Chondrocyte (in vitro differentiated cells): ENCODE data around the gene ZNF385B. TPM values are rescaled to one million over a fixed set of nuclear protein-coding genes. Genes with fewer than 3 reads are reported as not detected.

Source experiments
- DNase-seq: peaks from one replicate; pipeline ENCODE4 v3.0.0; 2021; ENCODE audit warnings: mixed read lengths, low spot score
- H3K27ac Mint-ChIP-seq: one replicate; pipeline ENCODE4 v1.8.0; 2021; ENCODE audit warnings: mild to moderate bottlenecking, moderate library complexity, mixed read lengths; ENCODE audit not compliant: unreplicated experiment
- H3K27me3 Mint-ChIP-seq: 2 replicates; pipeline ENCODE4 v1.8.0; 2021; ENCODE audit warnings: low read depth, mixed read lengths
- H3K36me3 Mint-ChIP-seq: 2 replicates; pipeline ENCODE4 v1.8.0; 2021; ENCODE audit warnings: low read depth, mixed read lengths
- H3K4me1 Mint-ChIP-seq: 2 replicates; pipeline ENCODE4 v1.8.0; 2021; ENCODE audit warnings: low read depth, mild to moderate bottlenecking, mixed read lengths
- H3K4me3 Mint-ChIP-seq: one replicate; pipeline ENCODE4 v1.8.0; 2021; ENCODE audit warnings: mild to moderate bottlenecking, moderate library complexity, mixed read lengths; ENCODE audit not compliant: unreplicated experiment
- H3K9me3 Mint-ChIP-seq: 2 replicates; pipeline ENCODE4 v1.8.0; 2021; ENCODE audit warnings: low read depth, mixed read lengths
- total RNA-seq: library from RNA; stranded (reverse); gene quantifications from 3 replicates; pipeline ENCODE4 v1.2.1, GENCODE V29; 2021
- TF ChIP-seq, protein P1 (sequence below): fragments of 200-600 bp; sonication (generic); IDR thresholded peaks from 2 replicates; pipeline ENCODE4 v1.5.0; 2021; ENCODE audit warnings: antibody characterized with exemption, mild to moderate bottlenecking, moderate library complexity

ZNF385B gene
- total RNA-seq, 1 donor from 2014 or later, result 0.25 TPM

DNA sequence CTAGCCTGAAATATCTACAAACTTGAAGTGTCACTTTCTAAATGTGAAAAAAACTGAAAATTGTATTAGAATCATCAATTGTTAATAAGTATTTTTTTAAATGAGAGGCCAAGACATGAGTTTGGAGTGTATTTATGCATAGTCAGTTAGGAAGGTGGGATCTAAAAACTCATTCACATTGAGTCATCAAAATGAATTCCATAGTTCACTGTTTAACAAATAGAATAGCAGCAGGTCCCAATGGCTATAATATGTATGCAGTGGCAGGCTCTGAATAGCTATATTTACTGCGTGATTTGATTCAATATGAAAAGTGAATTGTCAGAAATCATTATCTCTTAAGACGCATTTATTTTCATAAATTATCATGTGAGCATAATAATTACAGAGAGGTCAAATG is 256.1 kb downstream of the ZNF385B start:
- H3K4me3 Mint-ChIP-seq, result no peak overlapping the region
- H3K9me3 Mint-ChIP-seq, result peaks cover 3% of the 10 kb centered on the region
- TF ChIP-seq, protein P1, sequence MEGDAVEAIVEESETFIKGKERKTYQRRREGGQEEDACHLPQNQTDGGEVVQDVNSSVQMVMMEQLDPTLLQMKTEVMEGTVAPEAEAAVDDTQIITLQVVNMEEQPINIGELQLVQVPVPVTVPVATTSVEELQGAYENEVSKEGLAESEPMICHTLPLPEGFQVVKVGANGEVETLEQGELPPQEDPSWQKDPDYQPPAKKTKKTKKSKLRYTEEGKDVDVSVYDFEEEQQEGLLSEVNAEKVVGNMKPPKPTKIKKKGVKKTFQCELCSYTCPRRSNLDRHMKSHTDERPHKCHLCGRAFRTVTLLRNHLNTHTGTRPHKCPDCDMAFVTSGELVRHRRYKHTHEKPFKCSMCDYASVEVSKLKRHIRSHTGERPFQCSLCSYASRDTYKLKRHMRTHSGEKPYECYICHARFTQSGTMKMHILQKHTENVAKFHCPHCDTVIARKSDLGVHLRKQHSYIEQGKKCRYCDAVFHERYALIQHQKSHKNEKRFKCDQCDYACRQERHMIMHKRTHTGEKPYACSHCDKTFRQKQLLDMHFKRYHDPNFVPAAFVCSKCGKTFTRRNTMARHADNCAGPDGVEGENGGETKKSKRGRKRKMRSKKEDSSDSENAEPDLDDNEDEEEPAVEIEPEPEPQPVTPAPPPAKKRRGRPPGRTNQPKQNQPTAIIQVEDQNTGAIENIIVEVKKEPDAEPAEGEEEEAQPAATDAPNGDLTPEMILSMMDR, result no peak
- no peak for DNase-seq
- no peaks in the 10 kb centered on the region for H3K36me3 Mint-ChIP-seq
- H3K27me3 Mint-ChIP-seq, result no peaks in the 10 kb centered on the region
- H3K4me1 Mint-ChIP-seq, result peaks cover 3% of the 10 kb centered on the region
- no peak overlapping the region for H3K27ac Mint-ChIP-seq

DNA sequence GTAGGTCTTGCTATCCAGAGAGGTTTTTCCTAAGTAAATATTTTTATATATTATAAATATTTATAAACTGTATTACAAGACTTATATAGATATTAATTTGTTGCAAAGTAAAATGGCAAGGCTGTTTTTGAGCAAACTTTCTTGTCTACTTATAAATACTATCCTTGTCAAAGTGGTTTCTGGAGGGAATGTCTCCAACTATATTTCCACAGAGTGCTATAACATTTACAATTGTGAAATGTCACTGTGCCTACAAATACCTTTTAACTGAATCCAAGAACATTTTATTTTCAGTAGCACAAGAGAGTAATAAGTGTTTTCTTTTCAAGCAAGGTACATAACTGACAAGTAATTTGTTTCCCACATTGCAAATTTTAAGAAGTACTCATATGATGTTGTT is 256.8 kb downstream of the ZNF385B start:
- H3K27me3 Mint-ChIP-seq, result no peaks in the 10 kb centered on the region

DNA sequence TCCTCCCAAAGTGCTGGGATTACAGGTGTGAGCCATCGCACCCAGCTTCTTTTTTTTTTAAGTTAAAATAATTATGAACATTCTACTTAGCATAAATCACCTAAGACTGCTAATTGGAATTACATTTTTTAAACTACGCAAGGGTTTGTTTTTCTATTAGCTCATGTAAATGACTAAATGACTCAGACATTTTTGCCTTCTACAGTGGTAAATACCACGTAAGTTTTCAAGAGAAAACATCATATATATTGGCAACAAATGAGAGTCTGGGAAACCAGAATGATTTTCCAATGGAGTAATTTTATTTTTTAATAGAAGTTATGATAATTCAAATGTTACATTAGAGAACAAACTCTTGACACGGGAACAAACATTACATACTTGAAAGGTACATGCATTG is 259.0 kb downstream of the ZNF385B start:
- DNase-seq, result no peak
- no peaks in the 10 kb centered on the region for H3K9me3 Mint-ChIP-seq
- TF ChIP-seq, protein P1, result no peak
- H3K27ac Mint-ChIP-seq, result no peak overlapping the region
- H3K27me3 Mint-ChIP-seq, result no peaks in the 10 kb centered on the region
- no peaks in the 10 kb centered on the region for H3K36me3 Mint-ChIP-seq
- no peaks in the 10 kb centered on the region for H3K4me1 Mint-ChIP-seq
- H3K4me3 Mint-ChIP-seq, result no peak overlapping the region

More for the DNA sequence above, 256.8 kb downstream of the ZNF385B start:
- Mint-ChIP-seq H3K4me1 (peaks cover 3% of the 10 kb centered on the region), H3K4me3 (no peak overlapping the region), H3K27ac (no peak overlapping the region), H3K36me3 (no peaks in the 10 kb centered on the region), H3K9me3 (peaks cover 3% of the 10 kb centered on the region)
- no peak for DNase-seq
- TF ChIP-seq, protein P1, result no peak

DNA sequence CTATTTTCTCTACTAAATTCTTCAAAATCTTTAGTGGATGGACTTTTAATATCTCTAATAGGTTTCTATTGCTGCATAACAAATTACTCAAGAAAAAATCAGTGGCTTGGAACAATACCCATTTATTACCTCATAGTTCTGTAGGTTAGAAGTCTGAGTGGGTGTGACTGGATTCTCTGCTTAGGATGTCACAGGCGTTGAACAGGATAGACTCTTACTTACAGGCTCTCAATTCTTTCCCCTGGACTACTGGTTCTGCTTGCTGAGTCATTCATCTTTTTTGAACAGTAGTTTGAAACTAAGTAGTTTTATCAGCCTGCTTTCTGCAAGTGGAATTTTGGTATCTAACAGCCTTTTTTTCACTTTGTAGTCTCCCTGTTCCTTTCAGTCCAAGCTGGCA is 265.4 kb downstream of the ZNF385B start:
- TF ChIP-seq, protein P1, result no peak
- no peak overlapping the region for H3K4me3 Mint-ChIP-seq
- H3K4me1 Mint-ChIP-seq, result peaks cover 16% of the 10 kb centered on the region
- H3K9me3 Mint-ChIP-seq, result peaks cover 8% of the 10 kb centered on the region
- no peak for DNase-seq
- no peaks in the 10 kb centered on the region for H3K36me3 Mint-ChIP-seq
- no peaks in the 10 kb centered on the region for H3K27me3 Mint-ChIP-seq
- H3K27ac Mint-ChIP-seq, result no peak overlapping the region

DNA sequence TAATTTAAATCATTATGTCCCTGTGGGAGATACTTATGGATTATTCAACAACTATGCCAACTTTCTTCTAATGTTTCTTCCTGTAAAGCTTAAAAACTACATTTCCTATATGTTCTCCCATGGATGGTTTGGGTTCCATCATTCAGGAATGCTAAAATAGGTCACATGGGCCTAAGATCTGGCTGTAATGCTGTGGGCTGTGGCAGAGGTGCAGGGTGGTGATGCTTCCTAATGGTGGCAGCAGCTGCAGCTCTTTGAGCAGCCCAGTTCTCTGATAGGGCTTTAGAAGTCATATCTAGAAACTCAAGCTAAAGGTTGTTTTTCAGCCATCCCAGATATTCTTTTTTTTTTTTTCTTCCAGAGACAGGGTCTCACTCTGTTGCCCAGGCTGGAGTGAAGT is 266.1 kb downstream of the ZNF385B start:
- Mint-ChIP-seq H3K4me1 (peaks cover 16% of the 10 kb centered on the region), H3K27ac (no peak overlapping the region), H3K27me3 (no peaks in the 10 kb centered on the region), H3K4me3 (no peak overlapping the region), H3K36me3 (no peaks in the 10 kb centered on the region), H3K9me3 (peaks cover 8% of the 10 kb centered on the region)
- TF ChIP-seq, protein P1, result peak; percentile 14
- DNase-seq, result no peak
